AG04449 (cell line): Measurements from ENCODE around the gene EFCAB7.

ENCODE experiments used
- CTCF ChIA-PET: fragments of 350-600 bp; formaldehyde crosslinking; extraction: SDS; loops from one replicate; lab custom pipeline; 2021; ENCODE audit warnings: antibody characterized with exemption; lab: Yijun Ruan, JAX
- POLR2A ChIA-PET: fragments of 400-600, 350-600 bp; formaldehyde crosslinking; extraction: SDS; loops from one replicate; lab custom pipeline; 2020; ENCODE audit warnings: antibody characterized with exemption, inconsistent platforms; lab: Yijun Ruan, JAX
- DNase-seq: peaks from one replicate; pipeline ENCODE4 v3.0.0-alpha.2; 2010; ENCODE audit warnings: low read depth, low spot score
- H3K4me3 ChIP-seq: 2 replicates; pipeline ENCODE4 v1.5.1; 2011; ENCODE audit warnings: low read depth, mild to moderate bottlenecking, control low read depth, low read length
- CTCF ChIP-seq: IDR thresholded peaks from one replicate; pipeline ENCODE4 v1.5.1; 2011; ENCODE audit warnings: mild to moderate bottlenecking, moderate library complexity, low read length, control low read depth, inconsistent platforms; ENCODE audit not compliant: insufficient read depth; ENCODE audit errors: missing control alignments

Gene EFCAB7

DNA sequence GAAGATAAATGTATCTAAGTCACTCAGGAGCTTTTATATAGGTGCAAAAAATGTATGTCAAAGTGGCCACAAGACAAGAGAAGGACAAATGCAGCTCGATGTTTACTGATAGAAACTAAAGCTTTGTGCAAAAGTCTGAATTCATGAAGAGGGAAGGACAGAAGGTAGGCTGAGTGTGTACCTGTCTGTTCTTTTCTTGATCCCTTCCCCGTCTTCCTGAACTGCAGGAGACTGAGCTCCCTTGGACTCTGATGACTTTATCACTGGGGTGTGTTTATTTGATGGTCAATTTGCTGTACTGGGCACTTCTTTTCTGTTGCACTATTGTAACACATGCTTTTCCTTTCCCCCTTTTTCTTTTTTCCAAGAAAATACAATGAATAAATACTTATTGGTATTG, 25.7 kb upstream of the EFCAB7 start:
- CTCF ChIA-PET: no interaction called here

DNA sequence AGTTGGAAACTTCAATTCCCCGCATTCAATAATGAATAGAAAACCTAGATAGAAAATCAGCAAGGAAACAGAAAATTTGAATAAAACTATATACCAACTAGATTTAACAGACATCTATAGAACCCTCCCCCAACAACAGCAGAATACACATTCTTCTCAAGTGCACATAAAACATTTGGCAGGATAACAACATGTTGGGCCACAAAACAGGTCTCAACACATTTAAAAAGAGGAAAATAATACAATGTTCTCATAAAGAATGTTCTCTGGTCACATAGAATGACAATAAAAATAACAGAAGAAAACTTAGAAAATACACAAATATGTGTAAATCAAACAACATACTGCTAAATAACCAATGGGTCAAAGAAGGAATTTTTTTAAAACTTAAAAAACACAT, 25.2 kb upstream of the EFCAB7 start:
- ChIA-PET POLR2A (no interaction called here), CTCF (no interaction called here)
- H3K4me3 ChIP-seq: no peak overlapping the region
- TF ChIP-seq CTCF: no peak
- DNase-seq: no peak

More for the DNA sequence above, 25.7 kb upstream of the EFCAB7 start:
- POLR2A ChIA-PET: no interaction called here
- DNase-seq: no peak
- no peak for TF ChIP-seq CTCF
- no peak overlapping the region for H3K4me3 ChIP-seq

DNA sequence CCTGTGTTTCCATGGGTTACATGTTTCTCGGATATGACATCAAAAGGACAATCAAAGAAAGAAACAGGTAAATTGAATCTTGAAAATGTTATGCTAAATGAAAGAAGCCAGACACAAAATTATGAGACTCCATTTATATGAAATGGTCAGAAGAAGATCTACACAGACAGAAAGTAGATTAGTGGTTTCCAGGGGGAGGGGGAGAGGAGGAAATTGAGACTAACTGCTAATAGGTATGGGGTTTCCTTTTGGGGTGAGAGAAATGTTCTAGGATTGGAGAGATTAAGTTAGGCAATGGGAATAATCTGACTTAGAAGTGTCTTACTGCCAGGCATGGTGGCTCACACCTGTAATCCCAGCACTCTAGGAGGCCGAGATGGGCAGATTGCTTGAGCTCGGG, 22.1 kb upstream of the EFCAB7 start:
- no peak for TF ChIP-seq CTCF
- ChIA-PET POLR2A (no interaction called here), CTCF (no interaction called here)
- no peak for DNase-seq
- H3K4me3 ChIP-seq: no peak overlapping the region

- CTCF ChIA-PET: interaction anchor here (1.1 kb wide), 1 partner anchor 31 kb away, joined by 3 read pairs; no protein-coding TSS in a partner anchor
- no peak for DNase-seq
- POLR2A ChIA-PET: no interaction called here
- TF ChIP-seq CTCF: no peak
- no peak overlapping the region for H3K4me3 ChIP-seq
These were observed 16.5 kb upstream of the EFCAB7 start for GRCh38 chr1:63506782-63507181.

DNA sequence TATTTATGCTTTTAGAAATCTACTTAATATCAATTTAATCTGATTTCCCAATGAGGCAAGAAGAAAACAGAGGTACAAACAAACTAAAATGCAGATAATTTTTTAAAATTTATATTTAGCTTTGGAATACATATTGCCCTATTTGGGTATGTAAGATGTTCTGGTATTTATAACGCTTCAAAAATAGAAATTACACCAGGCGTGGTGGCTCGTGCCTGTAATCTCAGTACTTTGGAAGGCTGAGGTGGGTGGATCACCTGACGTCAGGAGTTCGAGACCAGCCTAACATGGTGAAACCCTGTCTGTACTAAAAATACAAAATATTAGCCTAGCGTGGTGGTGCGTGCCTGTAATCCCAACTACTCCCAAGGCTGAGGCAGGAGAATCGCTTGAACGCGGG, 13.6 kb upstream of the EFCAB7 start:
- no peak overlapping the region for H3K4me3 ChIP-seq
- TF ChIP-seq CTCF: no peak
- ChIA-PET POLR2A (no interaction called here), CTCF (no interaction called here)
- no peak for DNase-seq

DNA sequence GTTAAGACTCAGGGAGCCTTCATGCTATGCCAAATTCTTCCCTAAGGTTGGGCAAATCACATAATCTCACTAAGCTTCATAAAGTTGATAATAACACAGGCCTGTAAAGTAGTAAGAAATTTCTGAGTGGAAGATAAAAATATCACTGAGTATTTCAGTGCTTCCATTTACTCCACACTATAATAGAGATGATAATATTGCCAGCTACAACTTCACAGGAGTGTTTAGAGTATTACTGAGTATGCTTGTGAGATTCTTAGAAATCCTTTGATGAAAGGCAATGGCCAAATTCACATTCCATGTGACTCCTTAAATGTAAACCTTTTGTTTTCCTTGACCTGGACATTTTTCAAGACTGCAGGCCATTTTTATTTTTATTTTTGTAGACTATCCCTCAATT, 10.7 kb upstream of the EFCAB7 start:
- ChIA-PET CTCF (interaction anchor here (0.9 to 2.9 kb wide), 2 partner anchors 8 to 26 kb away, joined by 3 to 6 read pairs; no protein-coding TSS in a partner anchor), POLR2A (no interaction called here)
- DNase-seq: no peak
- H3K4me3 ChIP-seq: no peak overlapping the region
- no peak for TF ChIP-seq CTCF
